Hematopoietic multipotent progenitor cell treated with erythropoietin and hydrocortisone succinate and interleukin-3 and kit ligand, for 6 days (in vitro differentiated cells): Measurements from ENCODE around the gene ST6GALNAC1.

Experiments used
- DNase-seq: peaks from one replicate; pipeline ENCODE4 v3.0.0-alpha.2; 2015

Gene ST6GALNAC1

DNA sequence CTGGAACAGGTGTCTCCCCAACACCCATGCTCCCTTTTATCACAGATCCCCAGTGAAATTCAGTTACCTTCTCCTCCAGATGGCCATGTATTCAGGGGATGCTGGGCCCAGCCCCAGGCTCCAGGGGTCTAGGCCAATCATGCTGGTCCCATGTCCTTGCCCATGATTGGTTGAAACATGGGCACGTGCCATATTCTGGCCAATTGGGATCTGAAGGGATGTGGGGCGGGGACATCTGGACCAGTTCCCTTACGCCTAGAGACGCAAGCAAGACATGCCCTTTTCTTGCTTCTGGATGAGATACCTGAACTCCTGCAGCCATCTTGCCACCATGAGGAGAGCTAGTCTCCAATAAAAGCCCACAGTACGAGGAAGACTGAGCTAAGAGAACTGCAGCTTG is 31.0 kb upstream of the ST6GALNAC1 start:
- DNase-seq, result no peak

DNA sequence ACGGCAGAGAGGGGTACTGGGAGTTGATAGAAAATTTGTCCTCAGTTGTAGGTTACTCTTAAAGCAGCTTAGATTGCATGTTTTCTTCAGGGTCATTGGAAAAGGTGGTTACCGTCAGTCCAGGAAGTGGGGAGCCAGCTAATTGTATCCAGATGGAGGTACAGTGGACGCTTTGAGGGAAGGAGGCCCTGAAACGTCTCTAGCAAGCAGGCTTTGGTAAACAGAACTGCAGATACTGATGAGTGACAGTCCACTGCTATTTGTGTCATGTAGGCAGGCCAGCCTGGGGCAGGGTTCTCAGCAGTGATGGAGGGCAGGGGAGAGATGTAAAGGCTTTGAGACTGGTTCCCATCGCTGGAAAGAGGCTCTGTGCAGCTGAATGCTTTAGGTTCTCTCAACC is 30.2 kb upstream of the ST6GALNAC1 start:
- DNase-seq, result no peak

DNA sequence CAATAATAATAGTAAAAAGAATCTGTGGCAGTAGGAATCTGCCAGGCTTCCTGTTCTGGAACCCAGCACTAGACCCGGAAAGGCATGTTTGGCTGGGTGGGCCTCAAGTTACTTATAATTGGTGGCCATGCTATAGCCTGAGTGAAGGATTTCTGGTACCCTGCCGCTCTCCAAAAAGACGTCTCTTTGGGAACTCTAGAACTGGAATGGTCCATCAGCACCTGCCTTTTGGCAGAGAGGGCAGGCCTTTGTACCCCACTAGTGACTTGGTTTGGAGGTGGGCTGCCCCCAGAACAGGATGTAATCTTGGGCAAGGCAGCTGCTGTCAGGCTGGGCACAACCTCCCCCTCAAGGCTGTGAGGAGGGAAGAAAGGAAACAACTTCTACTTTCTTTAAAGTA is 29.3 kb upstream of the ST6GALNAC1 start:
- no peak for DNase-seq

- DNase-seq, result peak; percentile 30
Observed at GRCh38 chr17:76672270-76672851, 28.8 kb upstream of the ST6GALNAC1 start.

DNA sequence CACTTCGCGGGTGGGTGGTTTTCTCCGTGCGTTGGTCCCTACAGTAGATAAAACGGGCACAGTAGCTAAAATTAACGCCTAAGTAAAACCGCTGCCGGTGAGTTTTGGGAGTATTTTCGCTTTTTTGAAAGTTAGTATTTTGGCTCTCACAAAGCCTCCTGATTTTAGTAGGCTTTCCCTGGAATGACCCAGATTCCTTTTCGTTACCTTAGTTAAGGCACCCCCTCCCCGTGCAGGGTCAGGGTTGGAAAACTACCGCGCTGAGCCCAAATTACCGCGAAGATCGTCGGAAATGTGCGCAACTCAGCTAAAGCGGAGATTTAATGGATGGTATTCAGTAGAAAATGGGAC is 28.3 kb upstream of the ST6GALNAC1 start:
- no peak for DNase-seq

DNA sequence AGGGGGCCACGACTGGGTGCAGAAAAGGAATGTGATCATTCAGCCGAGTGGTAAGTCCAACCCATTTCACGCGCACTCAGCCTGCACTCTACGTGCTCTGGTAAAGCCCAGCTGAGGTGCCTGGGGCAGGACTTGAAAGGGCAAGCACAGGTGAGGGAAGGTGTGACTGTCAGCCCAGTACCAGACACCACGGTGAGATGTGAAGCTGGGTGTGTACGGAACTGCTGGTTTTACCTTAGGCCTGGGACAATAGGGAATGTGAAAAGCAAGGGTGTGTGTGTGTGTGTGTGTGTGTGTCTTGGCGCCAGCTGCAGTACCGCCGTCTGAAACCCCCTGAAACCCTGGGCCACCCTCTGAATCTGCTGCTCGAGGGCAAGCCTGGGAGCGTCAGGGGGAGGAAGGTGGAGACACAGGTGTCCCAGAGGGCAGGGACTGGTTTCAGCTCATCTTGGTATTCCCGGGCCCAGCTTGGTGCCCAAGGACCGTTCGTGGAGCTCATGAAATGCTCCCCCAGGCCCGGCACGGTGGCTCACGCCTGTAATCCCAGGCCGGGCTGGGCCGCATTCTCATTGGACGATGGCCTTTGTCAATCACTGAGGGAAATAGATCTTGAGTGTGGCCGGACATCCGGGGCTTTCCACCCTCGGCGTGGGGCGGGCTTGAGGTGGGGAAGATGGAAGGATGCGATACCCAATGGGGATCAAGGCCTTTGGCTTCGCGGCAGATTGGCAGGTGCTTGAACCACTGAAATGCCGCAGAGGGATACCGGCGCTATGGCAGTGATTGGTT is 27.8 kb upstream of the ST6GALNAC1 start:
- DNase-seq, result peak; percentile 100

GRCh38 chr17:76670718-76671122 is 27.2 kb upstream of the ST6GALNAC1 start:
- DNase-seq, result no peak

- DNase-seq, result no peak
Observed at GRCh38 chr17:76670020-76670717, 26.6 kb upstream of the ST6GALNAC1 start.

DNA sequence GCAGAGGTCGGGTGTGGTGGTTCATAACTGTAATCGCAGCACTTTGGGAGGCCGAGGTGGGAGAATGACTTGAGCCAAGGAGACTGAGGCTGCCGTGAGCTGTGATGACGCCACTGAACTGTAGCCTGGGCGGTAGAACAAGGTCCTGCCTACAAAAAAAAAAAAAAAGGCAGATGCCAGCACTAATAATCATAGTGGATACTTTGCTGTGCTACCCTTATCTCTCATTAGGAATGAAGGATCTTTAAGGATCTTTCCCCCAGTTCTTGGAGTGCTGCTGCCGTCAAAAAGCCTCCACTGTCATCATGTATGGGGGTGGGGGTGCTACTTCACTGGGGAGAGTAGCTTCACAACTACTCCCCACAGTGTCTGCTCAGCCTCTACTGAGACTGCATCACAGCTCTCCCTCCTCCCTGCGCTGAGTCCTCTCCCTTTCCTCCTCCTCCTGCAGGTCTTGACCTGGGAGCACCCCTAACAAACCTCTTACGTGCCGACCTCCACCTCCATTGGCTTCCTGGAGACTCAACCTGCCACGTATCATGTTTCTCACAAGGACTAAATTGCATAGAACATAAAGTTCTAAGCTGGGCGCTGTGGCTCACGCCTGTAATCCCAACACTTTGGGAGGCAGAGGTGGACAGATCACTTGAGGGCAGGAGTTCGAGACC is 24.4 kb upstream of the ST6GALNAC1 start:
- no peak for DNase-seq

DNA sequence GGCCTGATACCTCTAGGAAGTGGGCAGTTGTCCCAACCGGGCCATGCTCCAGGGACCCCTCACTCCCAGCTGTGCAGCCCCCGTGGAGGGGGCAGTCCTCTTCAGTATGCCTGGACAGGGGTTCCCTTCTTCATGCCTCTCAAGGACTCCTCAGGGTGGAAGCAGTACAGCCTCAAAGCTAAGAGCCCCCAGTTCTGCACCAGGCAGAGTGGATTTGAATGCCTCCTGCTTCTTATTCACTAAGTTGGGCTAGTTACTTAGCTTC is 23.9 kb upstream of the ST6GALNAC1 start:
- DNase-seq, result no peak

DNA sequence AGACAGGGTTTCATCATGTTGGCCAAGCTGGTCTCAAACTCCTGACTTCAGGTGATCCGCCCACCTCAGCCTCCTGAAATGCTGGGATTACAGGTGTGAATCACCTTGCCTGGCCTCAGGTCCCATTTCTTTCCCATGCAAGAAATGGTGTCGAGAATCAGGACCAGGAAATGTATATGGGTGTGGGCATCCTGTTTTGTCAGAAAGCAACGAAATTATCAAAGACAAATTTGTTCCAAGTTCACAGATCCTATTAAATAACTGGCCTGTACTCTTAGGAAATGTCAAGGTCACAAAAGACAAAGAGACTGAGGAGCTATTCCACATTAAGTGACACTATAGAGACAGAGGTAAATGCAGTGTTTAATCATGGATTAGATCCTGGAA is 17.1 kb upstream of the ST6GALNAC1 start:
- DNase-seq, result no peak

DNA sequence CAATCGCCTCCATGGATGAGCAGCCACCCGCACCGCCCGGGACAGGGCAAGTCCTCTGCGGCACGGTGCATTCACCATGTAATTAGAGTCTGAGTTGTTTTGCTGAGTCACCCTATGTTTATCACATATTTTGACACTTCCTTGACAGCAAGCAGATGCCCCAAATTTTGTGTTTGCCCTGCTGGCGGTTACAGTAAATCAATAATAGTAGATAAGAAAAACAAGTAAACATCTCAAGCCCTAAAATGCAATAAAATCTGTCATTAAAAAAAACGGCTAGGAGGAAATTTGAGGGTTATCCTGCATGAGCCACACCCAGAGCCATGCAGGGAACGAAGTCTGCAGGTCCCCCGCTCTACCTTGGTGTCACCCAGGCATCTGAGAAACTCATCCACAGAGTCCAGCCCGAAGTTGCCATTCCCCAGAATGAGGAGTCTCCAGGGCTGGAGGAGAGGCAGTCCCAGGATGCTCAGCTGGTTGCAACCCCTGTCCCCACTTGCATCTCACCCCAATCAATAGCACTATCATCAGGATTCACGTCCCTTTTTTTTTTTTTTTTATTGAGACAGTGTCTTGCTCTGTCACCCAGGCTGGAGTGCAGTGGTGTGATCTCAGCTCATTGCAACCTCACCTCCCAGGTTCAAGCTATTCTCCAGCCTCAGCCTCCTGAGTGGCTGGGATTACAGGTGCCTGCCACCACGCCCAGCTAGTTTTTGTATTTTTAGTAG is 16.5 kb upstream of the ST6GALNAC1 start:
- DNase-seq, result peak; percentile 86

- no peak for DNase-seq
Observed at GRCh38 chr17:76658242-76658662, 14.7 kb upstream of the ST6GALNAC1 start.

DNA sequence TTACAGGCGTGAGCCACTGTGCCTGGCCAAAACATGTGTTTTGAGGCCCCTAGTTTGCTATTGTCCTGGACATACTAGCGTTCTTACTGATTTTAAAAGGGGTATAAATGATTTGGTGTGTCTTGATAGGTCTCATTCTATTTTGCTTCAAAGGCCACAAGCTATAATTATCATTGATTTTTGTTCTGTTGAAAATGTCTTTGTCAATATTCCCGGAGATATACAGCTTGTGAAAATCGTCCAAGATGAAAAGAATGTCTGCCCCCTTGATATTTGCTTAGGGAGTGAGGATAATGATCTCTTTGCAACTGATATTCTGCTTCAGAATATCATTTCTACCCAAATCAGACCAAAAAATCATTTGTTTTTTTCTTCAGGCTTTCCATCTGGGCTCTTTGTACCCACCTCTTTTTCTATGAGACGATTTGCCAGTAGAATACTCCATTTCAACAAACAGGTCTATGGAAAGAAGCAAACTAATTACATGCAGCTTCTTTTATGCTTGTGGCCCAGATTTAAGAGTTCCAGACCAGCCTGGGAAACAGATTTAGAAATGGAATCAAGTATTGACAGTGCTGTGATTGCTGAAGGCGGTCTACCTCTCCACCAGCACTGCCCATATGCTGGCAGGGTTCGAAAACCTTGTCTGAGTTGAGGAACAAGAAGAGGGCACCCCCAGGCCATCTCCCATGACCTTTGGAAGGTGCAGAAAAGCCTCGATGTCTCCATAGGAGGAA is 14.1 kb upstream of the ST6GALNAC1 start:
- no peak for DNase-seq

DNA sequence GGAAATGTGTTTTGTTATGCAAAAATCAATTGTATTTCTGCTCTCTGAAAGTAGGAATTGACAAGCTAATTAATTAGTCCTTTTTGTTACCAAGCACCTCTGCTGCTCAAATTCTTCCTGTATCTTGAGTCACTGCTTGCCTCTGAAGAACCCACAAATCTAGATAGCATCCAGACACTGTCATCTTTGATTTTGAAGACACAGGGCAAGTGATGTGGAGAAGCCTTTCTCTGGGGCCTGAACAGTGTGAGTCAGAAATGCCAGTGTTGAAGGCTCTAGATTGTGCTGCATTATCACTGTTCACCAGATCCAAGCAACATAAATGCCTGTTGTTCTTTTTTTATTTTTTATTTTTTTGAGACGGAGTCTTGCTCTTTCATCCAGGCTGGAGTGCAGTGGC is 10.9 kb upstream of the ST6GALNAC1 start:
- peak; percentile 72 for DNase-seq

- no peak for DNase-seq
Observed at GRCh38 chr17:76650504-76650903, 6.9 kb upstream of the ST6GALNAC1 start.

GRCh38 chr17:76646712-76647111 is 3.2 kb upstream of the ST6GALNAC1 start:
- no peak for DNase-seq

- no peak for DNase-seq
Observed at GRCh38 chr17:76645481-76645880, 1.9 kb upstream of the ST6GALNAC1 start.

DNA sequence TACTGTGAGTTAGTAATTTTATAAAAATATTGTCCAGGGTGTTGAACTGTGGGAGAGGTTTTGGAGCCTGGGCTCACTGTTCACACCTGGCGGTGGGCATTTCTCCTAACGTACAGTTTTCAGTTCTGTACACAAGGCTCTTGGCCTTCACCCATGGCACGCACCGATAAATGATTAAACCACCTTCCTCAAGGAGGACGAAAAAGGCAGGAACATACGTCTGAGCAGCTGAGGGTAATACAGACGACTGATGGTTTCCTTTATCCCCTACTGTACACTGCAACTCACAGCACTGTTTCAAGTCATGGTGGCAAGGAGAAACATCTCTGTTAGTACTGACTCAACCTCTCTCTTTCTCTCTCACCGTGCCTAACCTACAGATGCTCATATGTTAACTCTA is 1.4 kb upstream of the ST6GALNAC1 start:
- no peak for DNase-seq

DNA sequence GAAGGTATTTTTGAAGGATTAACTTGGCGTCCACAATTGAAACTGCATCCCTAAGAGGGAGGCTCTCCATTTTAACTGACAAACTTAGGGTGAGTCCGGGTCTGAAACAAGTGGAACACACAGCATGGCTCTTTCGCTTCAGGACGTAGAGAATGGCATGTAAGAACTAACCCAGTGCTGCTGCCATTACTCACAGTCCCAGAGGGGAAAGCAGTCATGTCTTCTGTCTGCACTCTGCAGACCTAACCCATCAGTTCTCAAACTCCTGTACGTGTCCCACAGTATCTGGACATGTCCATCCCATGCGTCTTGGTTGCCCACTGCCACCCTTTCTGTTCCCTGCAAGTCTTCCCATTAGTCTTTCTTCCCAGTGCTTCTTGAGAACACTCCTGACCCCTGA is 563 bp downstream of the ST6GALNAC1 start:
- DNase-seq, result no peak

DNA sequence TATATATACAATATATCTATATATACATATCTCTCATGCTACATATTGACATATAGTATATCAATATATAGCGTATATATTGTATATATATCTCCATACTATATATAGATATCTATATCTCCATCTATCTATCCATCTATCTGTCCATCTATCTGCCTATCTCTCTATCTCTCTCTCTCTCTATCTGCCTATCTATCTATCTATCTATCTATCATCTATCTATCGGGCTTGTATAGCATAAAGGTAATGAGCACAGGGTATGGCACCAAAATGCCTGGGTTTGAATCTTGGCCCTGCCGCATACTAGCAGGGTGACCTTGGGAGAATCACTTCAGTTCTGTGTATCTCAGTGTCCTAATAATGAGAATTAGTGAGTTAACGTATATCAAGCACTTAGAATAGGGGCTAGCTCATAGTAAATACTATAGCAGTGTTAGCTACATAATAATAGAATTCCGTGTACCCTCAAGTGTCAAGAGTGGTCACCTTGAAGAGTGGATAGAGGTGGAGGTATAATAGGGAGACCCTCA is 1.5 kb downstream of the ST6GALNAC1 start:
- DNase-seq, result no peak

- no peak for DNase-seq
Observed at GRCh38 chr17:76641501-76641900, 2.1 kb downstream of the ST6GALNAC1 start.
